ENCODE results near the gene MCM10. TPM values are rescaled to one million over a fixed set of nuclear protein-coding genes. Genes with fewer than 3 reads are reported as not detected.

The MCM10 gene
- total RNA-seq, 1 donor from 2014 or later: 5.9 TPM

Other genes with a start within 250 kb of the MCM10 start
- 4.3 TPM for gene CCDC3, start 159.8 kb upstream of the MCM10 start, total RNA-seq
- gene OPTN, start 61.4 kb upstream of the MCM10 start, total RNA-seq: 29.6 TPM
- gene UCMA, start 72.8 kb downstream of the MCM10 start, total RNA-seq: not detected
- gene PHYH, start 138.5 kb downstream of the MCM10 start, total RNA-seq: 5.7 TPM
- 31.4 TPM for gene SEPHS1, start 186.7 kb downstream of the MCM10 start, total RNA-seq